HCT116 (cell line): ENCODE measurements around the gene GLI3. TPM values are rescaled to one million over a fixed set of nuclear protein-coding genes. Genes with fewer than 3 reads are reported as not detected.

Experiments
- ATAC-seq: fragments of 200-7000 bp; cut with Tn5 transposase; 2 replicates; pipeline ENCODE4 v1.9.1; 2020; ENCODE audit warnings: mild to moderate bottlenecking, moderate library complexity
- BruUV-seq: library from RNA; stranded (reverse); fragments of 400-500 nt; replicated peaks from 2 replicates; lab custom pipeline; 2021; lab: Mats Ljungman, UMichigan
- CTCF ChIA-PET: fragments of 300-600 bp; sonication (Branson Sonifier 250); formaldehyde crosslinking; loops from one replicate; lab custom pipeline; 2021; ENCODE audit warnings: antibody characterized with exemption; lab: Charles Lee
- POLR2A ChIA-PET: fragments of 300-600, 350-600 bp; sonication (Branson Sonifier 250); formaldehyde crosslinking; loops from one replicate; lab custom pipeline; 2021; ENCODE audit warnings: antibody characterized with exemption; lab: Charles Lee
- RAD21 ChIA-PET, 2 experiments: fragments of 300-600 bp; sonication (Branson Sonifier 250); formaldehyde crosslinking; loops; one replicate each; lab custom pipeline; 2023; ENCODE audit warnings: low total read pairs in 2 of 2; ENCODE audit not compliant: uncharacterized antibody in 2 of 2, unreplicated experiment in 2 of 2, low non-redundant PET in 1 of 2; lab: Charles Lee
- DNase-seq: peaks from one replicate; pipeline ENCODE4 v3.0.0-alpha.2; 2010; ENCODE audit warnings: low read depth, low spot score
- H2AFZ ChIP-seq: fragments of 200-600 bp; shearing (Covaris generic), sonication (generic); 2 replicates; pipeline ENCODE4 v1.6.1; 2017; ENCODE audit warnings: low read depth, mixed run types, mixed read lengths, antibody characterized with exemption, low read length; ENCODE audit not compliant: poor library complexity, severe bottlenecking
- H3K27ac ChIP-seq: 2 replicates; pipeline ENCODE4 v1.5.1; 2012; ENCODE audit warnings: low read depth, low read length
- H3K27me3 ChIP-seq: fragments of 200-600 bp; sonication (generic); 2 replicates; pipeline ENCODE4 v1.6.1; 2016; ENCODE audit warnings: mixed run types, low read length, mixed read lengths; ENCODE audit not compliant: insufficient read depth
- H3K36me3 ChIP-seq, 2 experiments: fragments of 200-500 bp in 1 of 2; fragments of 200-600 bp in 1 of 2; sonication (Bioruptor generic) in 1 of 2; sonication (generic) in 1 of 2; 2 replicates each; pipeline versions ENCODE4 v1.5.1 to v1.6.1; 2014 to 2016; ENCODE audit warnings: low read length in 2 of 2, inconsistent platforms in 1 of 2, mixed read lengths in 1 of 2, mixed run types in 1 of 2; ENCODE audit not compliant: insufficient read depth in 2 of 2, control insufficient read depth in 1 of 2
- H3K4me1 ChIP-seq, 2 experiments: fragments of 200-600 bp in 1 of 2; sonication (generic) in 1 of 2; 2 replicates each; pipeline versions ENCODE4 v1.5.1 to v1.6.1; 2012 to 2017; ENCODE audit warnings: low read length in 2 of 2, inconsistent platforms in 1 of 2, mild to moderate bottlenecking in 1 of 2, mixed read lengths in 1 of 2, mixed run types in 1 of 2, moderate library complexity in 1 of 2; ENCODE audit not compliant: insufficient read depth in 2 of 2, control insufficient read depth in 1 of 2
- H3K4me2 ChIP-seq: fragments of 200-600 bp; sonication (generic); 2 replicates; pipeline ENCODE4 v1.6.1; 2017; ENCODE audit warnings: mixed run types, low read length, mixed read lengths
- H3K4me3 ChIP-seq, 2 experiments: fragments of 200-600 bp in 1 of 2; sonication (generic) in 1 of 2; replicated peaks in 1 of 2; 2 replicates each; pipeline ENCODE4 v1.5.1; 2011 to 2016; ENCODE audit warnings: low read length in 2 of 2, control low read depth in 1 of 2, low read depth in 1 of 2, mild to moderate bottlenecking in 1 of 2, mixed read lengths in 1 of 2, mixed run types in 1 of 2
- H3K79me2 ChIP-seq: fragments of 200-600 bp; sonication (generic); 2 replicates; pipeline ENCODE4 v1.6.1; 2017; ENCODE audit warnings: mild to moderate bottlenecking, mixed run types, low read length, moderate library complexity, mixed read lengths; ENCODE audit not compliant: insufficient read depth
- H3K9ac ChIP-seq: fragments of 200-600 bp; sonication (generic); 2 replicates; pipeline ENCODE4 v1.6.1; 2016; ENCODE audit warnings: low read length, mixed read lengths
- H3K9me2 ChIP-seq: fragments of 200-600 bp; sonication (generic), shearing (Covaris generic); 2 replicates; pipeline ENCODE4 v1.6.1; 2017; ENCODE audit warnings: mixed run types, mild to moderate bottlenecking, moderate library complexity; ENCODE audit not compliant: insufficient read depth
- H3K9me3 ChIP-seq, 2 experiments: fragments of 200-500 bp in 1 of 2; fragments of 200-600 bp in 1 of 2; sonication (Bioruptor generic) in 1 of 2; sonication (generic) in 1 of 2; 2 replicates each; pipeline ENCODE4 v1.6.1; 2014 to 2017; ENCODE audit warnings: low read length in 2 of 2, mixed read lengths in 2 of 2, inconsistent platforms in 1 of 2, low read depth in 1 of 2, mild to moderate bottlenecking in 1 of 2, mixed run types in 1 of 2, moderate library complexity in 1 of 2; ENCODE audit not compliant: control insufficient read depth in 1 of 2, insufficient read depth in 1 of 2
- H4K20me1 ChIP-seq: fragments of 200-600 bp; sonication (generic), shearing (Covaris generic); 2 replicates; pipeline ENCODE4 v1.6.1; 2017; ENCODE audit warnings: mixed run types, mild to moderate bottlenecking, moderate library complexity; ENCODE audit not compliant: insufficient read depth
- CBX3 ChIP-seq: IDR thresholded peaks from 2 replicates; pipeline ENCODE4 v1.6.1; 2012; ENCODE audit warnings: low read depth
- CEBPB ChIP-seq: IDR thresholded peaks from 2 replicates; pipeline ENCODE4 v1.6.1; 2012; ENCODE audit warnings: low read depth
- EGR1 ChIP-seq: IDR thresholded peaks from 2 replicates; pipeline ENCODE4 v1.6.1; 2012; ENCODE audit warnings: low read depth
- EZH2 ChIP-seq: fragments of 200-600 bp; sonication (generic); IDR thresholded peaks from 2 replicates; pipeline ENCODE4 v1.6.1; 2017; ENCODE audit warnings: antibody characterized with exemption, mixed run types
- FOSL1 ChIP-seq: IDR thresholded peaks from 2 replicates; pipeline ENCODE4 v1.6.1; 2012; ENCODE audit warnings: low read depth
- JUND ChIP-seq: IDR thresholded peaks from 2 replicates; pipeline ENCODE4 v1.6.1; 2012
- POLR2AphosphoS5 ChIP-seq: IDR thresholded peaks from 2 replicates; pipeline ENCODE4 v1.6.1; 2011; ENCODE audit warnings: mild to moderate bottlenecking, low read depth, low read length, moderate library complexity
- RAD21 ChIP-seq: IDR thresholded peaks from 2 replicates; pipeline ENCODE4 v1.6.1; 2012; ENCODE audit warnings: low read depth, mild to moderate bottlenecking
- SIN3A ChIP-seq: IDR thresholded peaks from 2 replicates; pipeline ENCODE4 v1.6.1; 2012; ENCODE audit warnings: low read depth
- SP1 ChIP-seq: IDR thresholded peaks from 2 replicates; pipeline ENCODE4 v1.6.1; 2012; ENCODE audit warnings: low read depth
- SRF ChIP-seq: IDR thresholded peaks from 2 replicates; pipeline ENCODE4 v1.6.1; 2012; ENCODE audit warnings: low read depth
- ZFX ChIP-seq: fragments of 450-650 bp; IDR thresholded peaks from 2 replicates; pipeline ENCODE4 v1.6.1; 2017
- ZNF274 ChIP-seq: fragments of 200-500 bp; sonication (Bioruptor generic); IDR thresholded peaks from 2 replicates; pipeline ENCODE4 v1.6.1; 2014; ENCODE audit warnings: mild to moderate bottlenecking, low read depth, low read length, inconsistent platforms
- intact Hi-C: fragments of 100-400 bp; cut with micrococcal nuclease; formaldehyde crosslinking; loops from 2 replicates; pipeline ENCODE4 v1.10.0; 2022
- total RNA-seq: library from RNA; stranded (reverse); gene quantifications from one replicate; pipeline ENCODE4 v1.2.1, GENCODE V29; 2021; ENCODE audit not compliant: unreplicated experiment
- TF ChIP-seq, protein P1 (sequence below): IDR thresholded peaks from 2 replicates; pipeline ENCODE4 v1.6.1; 2012
- TF ChIP-seq, protein P2 (sequence below), 3 experiments: fragments of 200-600 bp in 1 of 3; sonication (generic) in 1 of 3; IDR thresholded peaks in 2 of 3; conservative IDR thresholded peaks in 1 of 3; 2 replicates each; pipeline ENCODE4 v1.5.1; 2012 to 2017; ENCODE audit warnings: low read depth in 2 of 3, low read length in 2 of 3, antibody characterized with exemption in 1 of 3, borderline replicate concordance in 1 of 3, control low read depth in 1 of 3, mild to moderate bottlenecking in 1 of 3, mixed read lengths in 1 of 3, mixed run types in 1 of 3, moderate library complexity in 1 of 3; ENCODE audit not compliant: insufficient read depth in 1 of 3
- TF ChIP-seq, protein P3 (sequence below): IDR thresholded peaks from 2 replicates; pipeline ENCODE4 v1.6.1; 2012
- TF ChIP-seq, protein P4 (sequence below): IDR thresholded peaks from 2 replicates; pipeline ENCODE4 v1.6.1; 2011; ENCODE audit warnings: mild to moderate bottlenecking, low read length, moderate library complexity; ENCODE audit not compliant: insufficient replicate concordance; ENCODE audit errors: extremely low read depth

Gene GLI3
- total RNA-seq, 1 experiment from 2014 or later = 0.07 TPM

DNA sequence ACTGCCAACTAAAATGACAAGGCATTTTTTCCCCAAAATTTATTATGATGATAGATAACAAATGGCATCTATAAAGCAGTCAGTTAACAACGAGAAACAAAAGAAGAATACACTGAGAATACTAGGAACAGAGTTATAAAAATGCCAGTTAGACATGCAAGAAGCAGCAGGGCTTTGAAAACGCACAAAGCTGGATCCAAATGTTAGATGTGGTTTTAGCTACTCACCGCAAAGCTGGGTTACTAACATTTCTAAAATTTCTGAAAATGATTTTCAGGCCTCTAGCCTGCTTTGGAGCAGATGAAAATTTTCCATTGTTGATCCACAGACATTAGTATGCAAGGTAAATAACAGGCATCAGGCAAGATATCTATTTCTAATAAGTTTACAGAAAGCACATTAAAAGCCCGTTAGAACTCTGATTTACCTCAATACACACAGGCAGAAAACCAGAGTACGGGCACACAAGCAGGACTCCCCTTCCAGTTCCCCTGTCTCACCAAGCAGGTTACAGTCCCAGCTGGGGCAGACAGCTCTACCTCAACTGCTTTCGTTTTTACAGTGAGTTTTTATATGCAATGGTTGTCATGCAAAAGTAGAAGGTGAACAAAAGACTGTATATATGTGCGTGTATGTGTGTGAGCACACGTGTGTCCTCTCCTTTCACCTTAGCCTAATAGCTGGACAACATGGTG, 37.9 kb downstream of the GLI3 start:
- no peak overlapping the region for H3K27ac ChIP-seq
- TF ChIP-seq SIN3A (no peak), CEBPB (no peak), POLR2AphosphoS5 (no peak), EGR1 (no peak), FOSL1 (no peak), RAD21 (no peak), ZNF274 (no peak), EZH2 (no peak), SP1 (no peak), CBX3 (no peak), ZFX (no peak), JUND (no peak), SRF (no peak)
- TF ChIP-seq, protein P1, sequence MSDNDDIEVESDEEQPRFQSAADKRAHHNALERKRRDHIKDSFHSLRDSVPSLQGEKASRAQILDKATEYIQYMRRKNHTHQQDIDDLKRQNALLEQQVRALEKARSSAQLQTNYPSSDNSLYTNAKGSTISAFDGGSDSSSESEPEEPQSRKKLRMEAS = no peak
- TF ChIP-seq, protein P2, sequence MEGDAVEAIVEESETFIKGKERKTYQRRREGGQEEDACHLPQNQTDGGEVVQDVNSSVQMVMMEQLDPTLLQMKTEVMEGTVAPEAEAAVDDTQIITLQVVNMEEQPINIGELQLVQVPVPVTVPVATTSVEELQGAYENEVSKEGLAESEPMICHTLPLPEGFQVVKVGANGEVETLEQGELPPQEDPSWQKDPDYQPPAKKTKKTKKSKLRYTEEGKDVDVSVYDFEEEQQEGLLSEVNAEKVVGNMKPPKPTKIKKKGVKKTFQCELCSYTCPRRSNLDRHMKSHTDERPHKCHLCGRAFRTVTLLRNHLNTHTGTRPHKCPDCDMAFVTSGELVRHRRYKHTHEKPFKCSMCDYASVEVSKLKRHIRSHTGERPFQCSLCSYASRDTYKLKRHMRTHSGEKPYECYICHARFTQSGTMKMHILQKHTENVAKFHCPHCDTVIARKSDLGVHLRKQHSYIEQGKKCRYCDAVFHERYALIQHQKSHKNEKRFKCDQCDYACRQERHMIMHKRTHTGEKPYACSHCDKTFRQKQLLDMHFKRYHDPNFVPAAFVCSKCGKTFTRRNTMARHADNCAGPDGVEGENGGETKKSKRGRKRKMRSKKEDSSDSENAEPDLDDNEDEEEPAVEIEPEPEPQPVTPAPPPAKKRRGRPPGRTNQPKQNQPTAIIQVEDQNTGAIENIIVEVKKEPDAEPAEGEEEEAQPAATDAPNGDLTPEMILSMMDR (IDR thresholded peaks at IDR 0.05 in 2 of 3, conservative IDR thresholded peaks at IDR 0.05 in 1 of 3; ENCODE audit: borderline replicate concordance in 1 of 3, insufficient read depth in 1 of 3, low read depth in 2 of 3, low read length in 2 of 3) = no peak
- TF ChIP-seq, protein P3, sequence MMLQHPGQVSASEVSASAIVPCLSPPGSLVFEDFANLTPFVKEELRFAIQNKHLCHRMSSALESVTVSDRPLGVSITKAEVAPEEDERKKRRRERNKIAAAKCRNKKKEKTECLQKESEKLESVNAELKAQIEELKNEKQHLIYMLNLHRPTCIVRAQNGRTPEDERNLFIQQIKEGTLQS = no peak
- TF ChIP-seq, protein P4, sequence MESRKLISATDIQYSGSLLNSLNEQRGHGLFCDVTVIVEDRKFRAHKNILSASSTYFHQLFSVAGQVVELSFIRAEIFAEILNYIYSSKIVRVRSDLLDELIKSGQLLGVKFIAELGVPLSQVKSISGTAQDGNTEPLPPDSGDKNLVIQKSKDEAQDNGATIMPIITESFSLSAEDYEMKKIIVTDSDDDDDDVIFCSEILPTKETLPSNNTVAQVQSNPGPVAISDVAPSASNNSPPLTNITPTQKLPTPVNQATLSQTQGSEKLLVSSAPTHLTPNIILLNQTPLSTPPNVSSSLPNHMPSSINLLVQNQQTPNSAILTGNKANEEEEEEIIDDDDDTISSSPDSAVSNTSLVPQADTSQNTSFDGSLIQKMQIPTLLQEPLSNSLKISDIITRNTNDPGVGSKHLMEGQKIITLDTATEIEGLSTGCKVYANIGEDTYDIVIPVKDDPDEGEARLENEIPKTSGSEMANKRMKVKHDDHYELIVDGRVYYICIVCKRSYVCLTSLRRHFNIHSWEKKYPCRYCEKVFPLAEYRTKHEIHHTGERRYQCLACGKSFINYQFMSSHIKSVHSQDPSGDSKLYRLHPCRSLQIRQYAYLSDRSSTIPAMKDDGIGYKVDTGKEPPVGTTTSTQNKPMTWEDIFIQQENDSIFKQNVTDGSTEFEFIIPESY = no peak
- intact Hi-C loops = no loop called here
- H3K4me2 ChIP-seq = no peak overlapping the region
- H4K20me1 ChIP-seq = no peaks in the 10 kb centered on the region
- ChIA-PET CTCF (no interaction called here), RAD21 (interaction anchor here in 1 of 2 experiments (0.7 kb wide), 1 partner anchor 17 kb away, joined by 3 read pairs; no protein-coding TSS in a partner anchor), POLR2A (no interaction called here)
- no peaks in the 10 kb centered on the region for H3K9me2 ChIP-seq
- H2AFZ ChIP-seq = no peak overlapping the region
- H3K36me3 ChIP-seq = no peaks in the 10 kb centered on the region
- H3K79me2 ChIP-seq = no peaks in the 10 kb centered on the region
- H3K4me3 ChIP-seq = no peak overlapping the region
- H3K4me1 ChIP-seq = no peaks in the 10 kb centered on the region
- DNase-seq (no peak), ATAC-seq (no peak)
- no peaks in the 10 kb centered on the region for H3K27me3 ChIP-seq
- no peaks in the 10 kb centered on the region for H3K9me3 ChIP-seq
- H3K9ac ChIP-seq = no peak overlapping the region
- no TSS peak for BruUV-seq
